Measurements from ENCODE around the gene OR5B12. TPM values are rescaled to one million over a fixed set of nuclear protein-coding genes. Genes with fewer than 3 reads are reported as not detected.
"Not testable (repeated sequence)": the region's sequence is repeated elsewhere in the genome, so short reads cannot be mapped to it uniquely, and the experiment has no call there.

Gene OR5B12
- total RNA-seq, 2 donors from 2014 or later: not detected

DNA sequence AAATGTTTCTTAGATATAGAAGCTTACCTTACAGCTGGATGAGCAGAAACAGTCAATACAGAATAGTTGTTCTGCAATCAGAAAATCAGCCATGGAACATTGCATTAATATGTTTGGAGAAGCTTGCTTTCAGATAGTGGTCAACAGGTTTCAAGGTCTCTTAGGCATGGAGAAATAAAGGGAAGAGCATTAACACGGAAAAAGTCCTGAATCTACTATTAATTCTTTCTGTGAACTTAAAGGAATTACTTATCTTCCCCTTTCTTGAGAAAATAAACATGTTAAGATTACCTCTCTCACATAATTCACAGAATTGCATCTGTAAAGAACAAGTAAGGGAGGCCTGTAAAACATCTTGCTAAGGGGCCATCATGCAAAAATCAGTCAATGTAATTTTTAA lies 35.3 kb downstream of the OR5B12 start, which contains the start of gene OR5B3:
TSS of gene OR5B3 (minus strand) at position 101 of the 400 bp plus-strand sequence. CDS start 3,465 bp downstream, outside the sequence.
- H3K27me3 ChIP-seq (ENCODE audit: control insufficient read depth, insufficient read depth, low read length, poor library complexity, severe bottlenecking): no peaks in the 10 kb centered on the region
- peaks cover 9% of the 10 kb centered on the region for H3K9me3 Mint-ChIP-seq
- no peak within 1 kb of the TSS for H3K9ac ChIP-seq (ENCODE audit: extremely low read depth, low read length, poor library complexity, severe bottlenecking)
- TF ChIP-seq, protein P1, sequence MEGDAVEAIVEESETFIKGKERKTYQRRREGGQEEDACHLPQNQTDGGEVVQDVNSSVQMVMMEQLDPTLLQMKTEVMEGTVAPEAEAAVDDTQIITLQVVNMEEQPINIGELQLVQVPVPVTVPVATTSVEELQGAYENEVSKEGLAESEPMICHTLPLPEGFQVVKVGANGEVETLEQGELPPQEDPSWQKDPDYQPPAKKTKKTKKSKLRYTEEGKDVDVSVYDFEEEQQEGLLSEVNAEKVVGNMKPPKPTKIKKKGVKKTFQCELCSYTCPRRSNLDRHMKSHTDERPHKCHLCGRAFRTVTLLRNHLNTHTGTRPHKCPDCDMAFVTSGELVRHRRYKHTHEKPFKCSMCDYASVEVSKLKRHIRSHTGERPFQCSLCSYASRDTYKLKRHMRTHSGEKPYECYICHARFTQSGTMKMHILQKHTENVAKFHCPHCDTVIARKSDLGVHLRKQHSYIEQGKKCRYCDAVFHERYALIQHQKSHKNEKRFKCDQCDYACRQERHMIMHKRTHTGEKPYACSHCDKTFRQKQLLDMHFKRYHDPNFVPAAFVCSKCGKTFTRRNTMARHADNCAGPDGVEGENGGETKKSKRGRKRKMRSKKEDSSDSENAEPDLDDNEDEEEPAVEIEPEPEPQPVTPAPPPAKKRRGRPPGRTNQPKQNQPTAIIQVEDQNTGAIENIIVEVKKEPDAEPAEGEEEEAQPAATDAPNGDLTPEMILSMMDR (conservative IDR thresholded peaks at IDR 0.05): no peak
- H3K36me3 ChIP-seq (ENCODE audit: control insufficient read depth, insufficient read depth, low read length): no peaks in the 10 kb centered on the region
- no peaks in the 10 kb centered on the region for H3K27me3 Mint-ChIP-seq (ENCODE audit: insufficient read depth)
- H3K36me3 Mint-ChIP-seq (ENCODE audit: low read depth): no peaks in the 10 kb centered on the region
- H3K27ac Mint-ChIP-seq: no peak within 1 kb of the TSS
- 55% methylated on average over 1 of the region's 1 CpG; no CpG with 5 or more reads in 1 of the 2 experiments for WGBS, 2 experiments (ENCODE audit: insufficient coverage in 1 of 2, insufficient read length in 1 of 2)
- no peak within 1 kb of the TSS for H3K4me3 Mint-ChIP-seq
- no peaks in the 10 kb centered on the region for H3K4me1 ChIP-seq (ENCODE audit: control insufficient read depth, insufficient read depth, low read length)
- H3K4me3 ChIP-seq (ENCODE audit: low read length): no peak within 1 kb of the TSS
- H3K27ac ChIP-seq (ENCODE audit: low read depth, low read length): no peak within 1 kb of the TSS
- no peak for DNase-seq
- H3K4me1 Mint-ChIP-seq: no peaks in the 10 kb centered on the region
- H3K9me3 ChIP-seq (ENCODE audit: control insufficient read depth, low read length): peaks cover 26% of the 10 kb centered on the region

DNA sequence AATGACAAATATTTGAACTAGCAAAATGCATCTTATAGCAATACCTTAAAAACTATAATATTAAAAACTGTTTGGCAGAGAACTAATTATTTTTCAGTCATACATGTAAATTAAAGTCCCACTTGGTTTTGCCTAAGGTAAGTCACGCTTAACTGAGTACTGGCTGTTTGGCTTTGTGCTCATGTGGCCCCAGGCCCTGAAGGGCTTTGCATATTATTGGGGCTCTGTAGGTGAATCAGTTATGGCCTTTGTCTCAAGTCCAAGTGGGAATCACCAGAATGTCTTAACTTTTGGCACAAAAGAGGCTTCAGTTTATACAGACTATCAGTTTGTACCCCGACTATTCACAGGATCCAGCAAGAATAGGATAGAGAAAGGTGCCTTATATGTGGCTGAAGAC lies 42.4 kb downstream of the OR5B12 start:
- H3K27me3 Mint-ChIP-seq (ENCODE audit: insufficient read depth); DNase-seq; H3K9ac ChIP-seq (ENCODE audit: extremely low read depth, low read length, poor library complexity, severe bottlenecking); H3K36me3 ChIP-seq (ENCODE audit: control insufficient read depth, insufficient read depth, low read length); H3K27me3 ChIP-seq (ENCODE audit: control insufficient read depth, insufficient read depth, low read length, poor library complexity, severe bottlenecking); H3K9me3 Mint-ChIP-seq; H3K27ac ChIP-seq (ENCODE audit: low read depth, low read length); H3K4me1 Mint-ChIP-seq; H3K36me3 Mint-ChIP-seq (ENCODE audit: low read depth); H3K4me3 ChIP-seq (ENCODE audit: low read length); H3K4me1 ChIP-seq (ENCODE audit: control insufficient read depth, insufficient read depth, low read length); H3K27ac Mint-ChIP-seq; H3K4me3 Mint-ChIP-seq; H3K9me3 ChIP-seq (ENCODE audit: control insufficient read depth, low read length): not testable (repeated sequence)
- no CpG with 5 or more reads among the region's 2 CpGs for WGBS, 2 experiments (ENCODE audit: insufficient coverage in 1 of 2, insufficient read length in 1 of 2)

DNA sequence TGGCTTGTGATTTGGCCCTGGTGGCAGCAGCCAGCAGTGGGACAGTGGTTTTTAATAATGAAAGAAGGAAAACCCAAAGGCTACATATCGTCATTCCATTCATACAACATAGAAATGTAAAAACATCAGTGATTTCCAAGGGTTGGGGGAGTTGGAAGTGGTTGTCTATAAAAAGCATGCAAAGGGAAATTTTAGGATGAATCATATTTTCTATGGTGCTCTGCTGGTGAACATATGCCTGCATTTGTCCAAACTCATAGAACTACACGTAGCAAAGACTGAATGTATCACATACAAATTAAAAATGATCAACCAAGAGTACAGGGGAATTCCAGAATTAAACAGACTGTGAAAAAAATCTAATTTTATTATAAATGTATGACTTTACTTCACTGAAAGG lies 46.5 kb downstream of the OR5B12 start:
- DNase-seq: no peak
- H3K4me3 Mint-ChIP-seq: no peak overlapping the region
- Histone ChIP-seq H3K4me1 (ENCODE audit: control insufficient read depth, insufficient read depth, low read length) (no peaks in the 10 kb centered on the region), H3K4me3 (ENCODE audit: low read length) (no peak overlapping the region), H3K9me3 (ENCODE audit: control insufficient read depth, low read length) (peaks cover 20% of the 10 kb centered on the region), H3K9ac (ENCODE audit: extremely low read depth, low read length, poor library complexity, severe bottlenecking) (no peak overlapping the region), H3K27me3 (ENCODE audit: control insufficient read depth, insufficient read depth, low read length, poor library complexity, severe bottlenecking) (no peaks in the 10 kb centered on the region), H3K27ac (ENCODE audit: low read depth, low read length) (no peak overlapping the region), H3K36me3 (ENCODE audit: control insufficient read depth, insufficient read depth, low read length) (no peaks in the 10 kb centered on the region)
- H3K36me3 Mint-ChIP-seq (ENCODE audit: low read depth): no peaks in the 10 kb centered on the region
- H3K9me3 Mint-ChIP-seq: no peaks in the 10 kb centered on the region
- no peak overlapping the region for H3K27ac Mint-ChIP-seq
- 85% methylated on average over 1 of the region's 2 CpGs; no CpG with 5 or more reads in 1 of the 2 experiments for WGBS, 2 experiments (ENCODE audit: insufficient coverage in 1 of 2, insufficient read length in 1 of 2)
- no peaks in the 10 kb centered on the region for H3K4me1 Mint-ChIP-seq
- H3K27me3 Mint-ChIP-seq (ENCODE audit: insufficient read depth): no peaks in the 10 kb centered on the region
- TF ChIP-seq, protein P1 (conservative IDR thresholded peaks at IDR 0.05): no peak

DNA sequence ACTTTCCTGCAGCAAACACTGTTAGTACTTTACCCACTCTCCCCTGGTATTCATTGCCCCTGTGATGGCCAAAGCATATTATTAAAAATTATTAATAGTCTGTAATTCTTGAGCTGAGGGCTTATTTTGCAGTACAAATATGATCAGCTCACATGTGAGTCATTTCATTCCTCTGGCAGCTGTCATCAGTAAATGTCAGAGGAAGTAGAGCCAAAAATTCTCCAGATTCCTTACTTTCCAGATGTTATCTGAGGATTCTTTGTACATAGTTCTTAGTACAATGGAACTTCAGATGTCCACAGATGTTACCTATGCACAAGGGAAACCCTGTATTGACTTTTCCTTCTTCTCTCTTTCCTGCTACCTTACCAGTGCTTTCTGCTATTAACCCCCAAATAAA lies 47.8 kb downstream of the OR5B12 start:
- TF ChIP-seq, protein P1 (conservative IDR thresholded peaks at IDR 0.05): no peak
- Histone ChIP-seq H3K9ac (ENCODE audit: extremely low read depth, low read length, poor library complexity, severe bottlenecking) (no peak overlapping the region), H3K4me3 (ENCODE audit: low read length) (no peak overlapping the region), H3K27me3 (ENCODE audit: control insufficient read depth, insufficient read depth, low read length, poor library complexity, severe bottlenecking) (no peaks in the 10 kb centered on the region), H3K4me1 (ENCODE audit: control insufficient read depth, insufficient read depth, low read length) (no peaks in the 10 kb centered on the region), H3K36me3 (ENCODE audit: control insufficient read depth, insufficient read depth, low read length) (no peaks in the 10 kb centered on the region), H3K27ac (ENCODE audit: low read depth, low read length) (no peak overlapping the region), H3K9me3 (ENCODE audit: control insufficient read depth, low read length) (peaks cover 20% of the 10 kb centered on the region)
- Mint-ChIP-seq H3K4me3 (no peak overlapping the region), H3K9me3 (peaks cover 5% of the 10 kb centered on the region), H3K4me1 (no peaks in the 10 kb centered on the region), H3K27ac (no peak overlapping the region), H3K36me3 (ENCODE audit: low read depth) (no peaks in the 10 kb centered on the region), H3K27me3 (ENCODE audit: insufficient read depth) (no peaks in the 10 kb centered on the region)
- no peak for DNase-seq
